Glutamatergic neuron (in vitro differentiated cells): Measurements from ENCODE around the gene PGAP3. TPM values are rescaled to one million over a fixed set of nuclear protein-coding genes. Genes with fewer than 3 reads are reported as not detected.
"Not testable (repeated sequence)": the region's sequence is repeated elsewhere in the genome, so short reads cannot be mapped to it uniquely, and the experiment has no call there.

Source experiments
- DNase-seq: peaks from one replicate; pipeline ENCODE4 v3.0.0; 2022
- H3K27ac Mint-ChIP-seq: one replicate; pipeline ENCODE4 v1.8.0; 2020; ENCODE audit warnings: mild to moderate bottlenecking, mixed read lengths, inconsistent platforms; ENCODE audit not compliant: unreplicated experiment
- H3K27me3 Mint-ChIP-seq: one replicate; pipeline ENCODE4 v1.8.0; 2020; ENCODE audit warnings: mild to moderate bottlenecking, moderate library complexity, mixed read lengths, inconsistent platforms; ENCODE audit not compliant: unreplicated experiment
- H3K36me3 Mint-ChIP-seq: one replicate; pipeline ENCODE4 v1.8.0; 2020; ENCODE audit warnings: mild to moderate bottlenecking, mixed read lengths, inconsistent platforms; ENCODE audit not compliant: unreplicated experiment
- H3K4me1 Mint-ChIP-seq: one replicate; pipeline ENCODE4 v1.8.0; 2020; ENCODE audit warnings: mild to moderate bottlenecking, low read depth, mixed read lengths, inconsistent platforms; ENCODE audit not compliant: unreplicated experiment
- H3K4me3 Mint-ChIP-seq: one replicate; pipeline ENCODE4 v1.8.0; 2020; ENCODE audit warnings: mild to moderate bottlenecking, mixed read lengths, inconsistent platforms; ENCODE audit not compliant: unreplicated experiment
- H3K9me3 Mint-ChIP-seq: one replicate; pipeline ENCODE4 v1.8.0; 2020; ENCODE audit warnings: mild to moderate bottlenecking, moderate library complexity, mixed read lengths, inconsistent platforms; ENCODE audit not compliant: unreplicated experiment
- CTCF ChIP-seq: fragments of 200-600 bp; sonication (generic); IDR thresholded peaks from one replicate; pipeline ENCODE4 v1.5.0; 2021; ENCODE audit not compliant: partially characterized antibody, unreplicated experiment
- total RNA-seq: library from RNA; stranded (reverse); fragmentation: NEBNext Ultra II Directional; extraction: Animal tissue kit (Norgen Biotek cat#: 25700); gene quantifications from one replicate; pipeline ENCODE4 v1.2.1, GENCODE V29; 2021; ENCODE audit not compliant: unreplicated experiment

PGAP3 gene
- total RNA-seq, 1 donor from 2014 or later, result 10.7 TPM

GRCh38 chr17:39714234-39714633 lies 26.4 kb upstream of the PGAP3 start:
- Mint-ChIP-seq H3K9me3 (peaks cover 5% of the 10 kb centered on the region), H3K36me3 (no peaks in the 10 kb centered on the region), H3K27ac (no peak overlapping the region), H3K4me3 (no peak overlapping the region), H3K27me3 (peaks cover 5% of the 10 kb centered on the region), H3K4me1 (peaks cover 8% of the 10 kb centered on the region)
- no peak for TF ChIP-seq CTCF
- no peak for DNase-seq

- peaks cover 4% of the 10 kb centered on the region for H3K27me3 Mint-ChIP-seq
- H3K4me3 Mint-ChIP-seq, result no peak overlapping the region
- no peaks in the 10 kb centered on the region for H3K36me3 Mint-ChIP-seq
- TF ChIP-seq CTCF, result no peak
- DNase-seq, result no peak
- no peak overlapping the region for H3K27ac Mint-ChIP-seq
- H3K4me1 Mint-ChIP-seq, result peaks cover 14% of the 10 kb centered on the region
- H3K9me3 Mint-ChIP-seq, result peaks cover 11% of the 10 kb centered on the region
These were observed 24.0 kb upstream of the PGAP3 start for GRCh38 chr17:39711851-39712250.

DNA sequence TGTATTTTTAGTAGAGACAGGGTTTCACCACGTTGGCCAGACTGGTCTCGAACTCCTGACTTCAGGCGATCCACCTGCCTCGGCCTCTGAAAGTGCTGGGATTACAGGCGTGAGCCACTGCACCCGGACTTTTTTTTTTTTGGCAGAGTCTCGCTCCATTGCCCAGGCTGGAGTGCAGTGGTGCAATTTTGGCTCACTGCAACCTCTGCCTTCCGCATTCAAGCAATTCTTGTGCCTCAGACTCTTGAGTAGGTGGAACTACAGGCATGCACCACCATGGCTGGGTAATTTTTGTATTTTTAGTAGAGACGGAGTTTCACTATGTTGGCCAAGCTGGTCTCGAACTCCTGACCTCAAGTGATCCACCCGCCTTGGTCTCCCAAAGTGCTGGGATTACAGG lies 23.2 kb upstream of the PGAP3 start:
- not testable (repeated sequence) for DNase-seq

GRCh38 chr17:39709998-39710964 lies 22.4 kb upstream of the PGAP3 start:
- H3K27ac Mint-ChIP-seq, result peak overlapping the region; percentile 43
- peaks cover 11% of the 10 kb centered on the region for H3K9me3 Mint-ChIP-seq
- no peaks in the 10 kb centered on the region for H3K36me3 Mint-ChIP-seq
- DNase-seq, result no peak
- peaks cover 14% of the 10 kb centered on the region for H3K4me1 Mint-ChIP-seq
- H3K27me3 Mint-ChIP-seq, result peaks cover 2% of the 10 kb centered on the region
- H3K4me3 Mint-ChIP-seq, result no peak overlapping the region
- TF ChIP-seq CTCF, result no peak

More for the DNA sequence above, 23.2 kb upstream of the PGAP3 start:
- not testable (repeated sequence) for H3K27ac Mint-ChIP-seq, H3K4me3 Mint-ChIP-seq, H3K27me3 Mint-ChIP-seq, H3K36me3 Mint-ChIP-seq
- H3K9me3 Mint-ChIP-seq, result peaks cover 11% of the 10 kb centered on the region
- H3K4me1 Mint-ChIP-seq, result peaks cover 14% of the 10 kb centered on the region

- Mint-ChIP-seq H3K4me1 (peaks cover 14% of the 10 kb centered on the region), H3K9me3 (peaks cover 11% of the 10 kb centered on the region), H3K27ac (peak overlapping the region; percentile 81), H3K27me3 (peaks cover 2% of the 10 kb centered on the region), H3K36me3 (no peaks in the 10 kb centered on the region), H3K4me3 (peak overlapping the region; percentile 81)
- DNase-seq, result no peak
- no peak for TF ChIP-seq CTCF
These were observed 21.6 kb upstream of the PGAP3 start for GRCh38 chr17:39709319-39709997.
